ENCODE data around the gene NOTUM.

DNA sequence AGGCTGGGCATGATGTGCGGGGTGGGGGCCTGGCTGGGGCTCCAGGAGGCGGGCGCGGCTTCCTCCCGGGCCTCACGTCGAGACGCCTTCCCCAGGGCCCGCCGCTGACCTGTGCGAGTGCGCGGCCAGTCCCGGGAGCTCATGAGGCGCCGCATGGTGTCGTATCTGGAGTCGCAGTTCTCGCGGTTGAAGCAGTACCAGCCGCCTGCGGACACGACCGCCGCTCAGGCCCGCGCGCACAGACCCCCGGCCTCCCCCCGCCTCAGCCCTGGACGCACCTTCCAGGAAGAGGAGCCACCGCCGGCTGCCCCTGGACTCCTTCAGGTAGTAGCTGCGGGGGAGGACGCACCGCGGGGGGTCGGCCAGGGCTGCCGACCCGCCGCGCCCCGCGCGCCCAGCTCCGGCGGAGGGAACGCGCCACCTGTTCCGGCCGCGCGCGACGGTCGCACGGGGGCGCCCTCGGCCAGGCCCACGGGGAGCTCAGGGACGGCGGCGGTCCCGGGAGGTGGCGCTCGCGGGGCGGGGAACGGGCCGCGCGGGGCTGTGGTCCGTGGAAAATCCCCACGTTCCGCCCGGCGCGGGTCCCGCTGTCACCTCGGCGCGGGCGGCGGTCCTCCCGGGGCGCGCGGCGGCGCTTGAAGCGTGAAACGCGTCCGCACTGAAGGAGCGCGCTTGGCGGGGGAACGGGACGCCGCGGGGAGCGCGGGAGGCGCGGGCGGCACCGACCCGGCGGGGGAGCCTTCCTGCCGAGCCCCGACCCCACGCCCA is 1.4 kb downstream of the NOTUM start:
- TF ChIP-seq, protein P1, sequence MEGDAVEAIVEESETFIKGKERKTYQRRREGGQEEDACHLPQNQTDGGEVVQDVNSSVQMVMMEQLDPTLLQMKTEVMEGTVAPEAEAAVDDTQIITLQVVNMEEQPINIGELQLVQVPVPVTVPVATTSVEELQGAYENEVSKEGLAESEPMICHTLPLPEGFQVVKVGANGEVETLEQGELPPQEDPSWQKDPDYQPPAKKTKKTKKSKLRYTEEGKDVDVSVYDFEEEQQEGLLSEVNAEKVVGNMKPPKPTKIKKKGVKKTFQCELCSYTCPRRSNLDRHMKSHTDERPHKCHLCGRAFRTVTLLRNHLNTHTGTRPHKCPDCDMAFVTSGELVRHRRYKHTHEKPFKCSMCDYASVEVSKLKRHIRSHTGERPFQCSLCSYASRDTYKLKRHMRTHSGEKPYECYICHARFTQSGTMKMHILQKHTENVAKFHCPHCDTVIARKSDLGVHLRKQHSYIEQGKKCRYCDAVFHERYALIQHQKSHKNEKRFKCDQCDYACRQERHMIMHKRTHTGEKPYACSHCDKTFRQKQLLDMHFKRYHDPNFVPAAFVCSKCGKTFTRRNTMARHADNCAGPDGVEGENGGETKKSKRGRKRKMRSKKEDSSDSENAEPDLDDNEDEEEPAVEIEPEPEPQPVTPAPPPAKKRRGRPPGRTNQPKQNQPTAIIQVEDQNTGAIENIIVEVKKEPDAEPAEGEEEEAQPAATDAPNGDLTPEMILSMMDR (conservative IDR thresholded peaks at IDR 0.05; ENCODE audit: low read depth in 2 of 2): peak in 1 of 2 experiments; percentile 80; a peak in 2 of 4 replicates
- TF ChIP-seq EZH2 (IDR thresholded peaks at IDR 0.05; ENCODE audit: low read depth, unreplicated experiment): no peak
- TF ChIP-seq POLR2AphosphoS5 (IDR thresholded peaks at IDR 0.05; ENCODE audit: low read depth): no peak
- TF ChIP-seq, protein P2, sequence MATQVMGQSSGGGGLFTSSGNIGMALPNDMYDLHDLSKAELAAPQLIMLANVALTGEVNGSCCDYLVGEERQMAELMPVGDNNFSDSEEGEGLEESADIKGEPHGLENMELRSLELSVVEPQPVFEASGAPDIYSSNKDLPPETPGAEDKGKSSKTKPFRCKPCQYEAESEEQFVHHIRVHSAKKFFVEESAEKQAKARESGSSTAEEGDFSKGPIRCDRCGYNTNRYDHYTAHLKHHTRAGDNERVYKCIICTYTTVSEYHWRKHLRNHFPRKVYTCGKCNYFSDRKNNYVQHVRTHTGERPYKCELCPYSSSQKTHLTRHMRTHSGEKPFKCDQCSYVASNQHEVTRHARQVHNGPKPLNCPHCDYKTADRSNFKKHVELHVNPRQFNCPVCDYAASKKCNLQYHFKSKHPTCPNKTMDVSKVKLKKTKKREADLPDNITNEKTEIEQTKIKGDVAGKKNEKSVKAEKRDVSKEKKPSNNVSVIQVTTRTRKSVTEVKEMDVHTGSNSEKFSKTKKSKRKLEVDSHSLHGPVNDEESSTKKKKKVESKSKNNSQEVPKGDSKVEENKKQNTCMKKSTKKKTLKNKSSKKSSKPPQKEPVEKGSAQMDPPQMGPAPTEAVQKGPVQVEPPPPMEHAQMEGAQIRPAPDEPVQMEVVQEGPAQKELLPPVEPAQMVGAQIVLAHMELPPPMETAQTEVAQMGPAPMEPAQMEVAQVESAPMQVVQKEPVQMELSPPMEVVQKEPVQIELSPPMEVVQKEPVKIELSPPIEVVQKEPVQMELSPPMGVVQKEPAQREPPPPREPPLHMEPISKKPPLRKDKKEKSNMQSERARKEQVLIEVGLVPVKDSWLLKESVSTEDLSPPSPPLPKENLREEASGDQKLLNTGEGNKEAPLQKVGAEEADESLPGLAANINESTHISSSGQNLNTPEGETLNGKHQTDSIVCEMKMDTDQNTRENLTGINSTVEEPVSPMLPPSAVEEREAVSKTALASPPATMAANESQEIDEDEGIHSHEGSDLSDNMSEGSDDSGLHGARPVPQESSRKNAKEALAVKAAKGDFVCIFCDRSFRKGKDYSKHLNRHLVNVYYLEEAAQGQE (IDR thresholded peaks at IDR 0.05; ENCODE audit: unreplicated experiment): no peak
- no peak for TF ChIP-seq CREB1 (CRISPR knock-in tag; IDR thresholded peaks at IDR 0.05; ENCODE audit: low read depth)
- TF ChIP-seq EZH2phosphoT487 (IDR thresholded peaks at IDR 0.05; ENCODE audit: unreplicated experiment): no peak
- no peak for TF ChIP-seq STAT1 (IDR thresholded peaks at IDR 0.05; ENCODE audit: unreplicated experiment)

Data from GM23338 (cell line).